MM.1S (cell line): ENCODE measurements around the gene C17orf50.

ENCODE experiments used
- DNase-seq: peaks from one replicate; pipeline ENCODE4 v3.0.0-alpha.2; 2015
- H2AFZ ChIP-seq: fragments of 300-600 bp; sonication (generic); 2 replicates; pipeline ENCODE4 v1.6.0; 2016; ENCODE audit warnings: antibody characterized with exemption, low read length
- H3F3A ChIP-seq: fragments of 300-600 bp; sonication (generic); 2 replicates; pipeline ENCODE4 v1.6.1; 2016; ENCODE audit warnings: mild to moderate bottlenecking, antibody characterized with exemption, low read length, moderate library complexity, mixed read lengths; ENCODE audit not compliant: insufficient read depth
- H3K27ac ChIP-seq: fragments of 300-600 bp; sonication (generic); 2 replicates; pipeline ENCODE4 v1.5.1; 2016; ENCODE audit warnings: mild to moderate bottlenecking, low read length
- H3K27me3 ChIP-seq: fragments of 300-600 bp; sonication (generic); replicated peaks from 2 replicates; pipeline ENCODE4 v1.6.0; 2016; ENCODE audit warnings: low read length; ENCODE audit not compliant: insufficient read depth
- H3K36me3 ChIP-seq: fragments of 300-600 bp; sonication (generic); replicated peaks from 2 replicates; pipeline ENCODE4 v1.6.1; 2016; ENCODE audit warnings: mild to moderate bottlenecking, low read length, mixed read lengths; ENCODE audit not compliant: insufficient read depth
- H3K4me1 ChIP-seq: fragments of 300-600 bp; sonication (generic); 2 replicates; pipeline ENCODE4 v1.6.1; 2016; ENCODE audit warnings: low read length, mixed read lengths
- H3K4me2 ChIP-seq: fragments of 300-600 bp; sonication (generic); 2 replicates; pipeline ENCODE4 v1.6.0; 2016; ENCODE audit warnings: low read depth, low read length
- H3K4me3 ChIP-seq: fragments of 300-600 bp; sonication (generic); 2 replicates; pipeline ENCODE4 v1.5.1; 2016; ENCODE audit warnings: low read length, mixed read lengths
- H3K79me2 ChIP-seq: fragments of 300-600 bp; sonication (generic); 2 replicates; pipeline ENCODE4 v1.6.1; 2016; ENCODE audit warnings: mixed run types, low read length, mixed read lengths
- H3K9ac ChIP-seq: fragments of 300-600 bp; sonication (generic); 2 replicates; pipeline ENCODE4 v1.6.1; 2016; ENCODE audit warnings: low read length, mixed read lengths
- H3K9me2 ChIP-seq: fragments of 300-600 bp; sonication (generic); replicated peaks from 2 replicates; pipeline ENCODE4 v1.6.1; 2016; ENCODE audit warnings: mild to moderate bottlenecking, low read length, mixed read lengths; ENCODE audit not compliant: insufficient read depth
- H3K9me3 ChIP-seq: fragments of 300-600 bp; sonication (generic); replicated peaks from 2 replicates; pipeline ENCODE4 v1.6.1; 2016; ENCODE audit warnings: mild to moderate bottlenecking, low read length, mixed read lengths; ENCODE audit not compliant: insufficient read depth
- H4K20me1 ChIP-seq: fragments of 300-600 bp; sonication (generic); 2 replicates; pipeline ENCODE4 v1.6.1; 2016; ENCODE audit warnings: mild to moderate bottlenecking, low read length, moderate library complexity, mixed read lengths; ENCODE audit not compliant: insufficient read depth
- EZH2 ChIP-seq: fragments of 300-600 bp; sonication (generic); optimal IDR thresholded peaks from 2 replicates; pipeline ENCODE3; 2017; ENCODE audit warnings: low read depth, mild to moderate bottlenecking, antibody characterized with exemption, low read length, mixed read lengths
- EZH2phosphoT487 ChIP-seq: fragments of 300-600 bp; sonication (generic); IDR thresholded peaks from 2 replicates; pipeline ENCODE4 v1.6.1; 2018; ENCODE audit warnings: antibody characterized with exemption, low read length
- TF ChIP-seq, protein P1 (sequence below): fragments of 300-600 bp; sonication (generic); IDR thresholded peaks from 2 replicates; pipeline ENCODE4 v1.5.1; 2016; ENCODE audit warnings: antibody characterized with exemption, low read length, mixed read lengths

Gene C17orf50

DNA sequence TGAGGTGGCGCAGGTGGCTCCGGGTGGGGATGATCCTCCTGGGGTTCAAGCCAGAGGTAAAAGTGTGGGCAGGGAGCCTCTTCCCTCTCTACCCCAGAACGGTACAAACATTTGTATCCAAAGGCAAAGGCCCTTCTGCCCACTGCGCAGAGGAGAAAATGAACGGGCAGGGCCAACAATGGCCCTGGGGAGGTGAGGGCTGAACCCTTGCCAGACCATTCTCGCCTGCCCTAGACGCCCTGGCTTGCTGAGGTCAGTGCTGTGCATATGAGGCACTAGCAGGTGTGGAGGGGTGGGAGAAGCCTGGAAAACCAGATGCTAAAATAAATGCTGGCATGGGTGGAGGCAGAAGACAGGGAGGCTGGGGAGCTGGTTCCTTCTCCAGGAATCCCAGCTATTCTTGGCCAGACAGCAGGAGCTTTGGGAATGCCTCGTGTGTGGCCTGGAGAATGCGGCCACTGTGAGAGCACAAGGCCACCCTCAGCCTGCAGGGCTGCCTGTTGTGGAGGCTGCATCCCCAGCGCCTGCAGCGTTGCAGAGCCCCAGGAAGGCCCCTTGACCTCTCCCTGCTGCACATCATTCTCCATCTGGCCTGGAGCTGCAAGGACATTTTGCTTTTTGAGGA is 4.5 kb downstream of the C17orf50 start:
- TF ChIP-seq EZH2 (no peak), EZH2phosphoT487 (no peak)
- TF ChIP-seq, protein P1, sequence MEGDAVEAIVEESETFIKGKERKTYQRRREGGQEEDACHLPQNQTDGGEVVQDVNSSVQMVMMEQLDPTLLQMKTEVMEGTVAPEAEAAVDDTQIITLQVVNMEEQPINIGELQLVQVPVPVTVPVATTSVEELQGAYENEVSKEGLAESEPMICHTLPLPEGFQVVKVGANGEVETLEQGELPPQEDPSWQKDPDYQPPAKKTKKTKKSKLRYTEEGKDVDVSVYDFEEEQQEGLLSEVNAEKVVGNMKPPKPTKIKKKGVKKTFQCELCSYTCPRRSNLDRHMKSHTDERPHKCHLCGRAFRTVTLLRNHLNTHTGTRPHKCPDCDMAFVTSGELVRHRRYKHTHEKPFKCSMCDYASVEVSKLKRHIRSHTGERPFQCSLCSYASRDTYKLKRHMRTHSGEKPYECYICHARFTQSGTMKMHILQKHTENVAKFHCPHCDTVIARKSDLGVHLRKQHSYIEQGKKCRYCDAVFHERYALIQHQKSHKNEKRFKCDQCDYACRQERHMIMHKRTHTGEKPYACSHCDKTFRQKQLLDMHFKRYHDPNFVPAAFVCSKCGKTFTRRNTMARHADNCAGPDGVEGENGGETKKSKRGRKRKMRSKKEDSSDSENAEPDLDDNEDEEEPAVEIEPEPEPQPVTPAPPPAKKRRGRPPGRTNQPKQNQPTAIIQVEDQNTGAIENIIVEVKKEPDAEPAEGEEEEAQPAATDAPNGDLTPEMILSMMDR = no peak
- Histone ChIP-seq H3K4me1 (no peaks in the 10 kb centered on the region), H3K4me3 (peak overlapping the region; percentile 73; the same call in 1 of the 2 replicates), H3K9me3 (no peaks in the 10 kb centered on the region), H3K79me2 (no peaks in the 10 kb centered on the region), H3K27me3 (peaks cover 12% of the 10 kb centered on the region; the same call in 1 of the 2 replicates), H2AFZ (peak overlapping the region; percentile 91; the same call in 1 of the 2 replicates), H3K27ac (no peak overlapping the region), H3K9me2 (no peaks in the 10 kb centered on the region), H3K4me2 (peak overlapping the region; percentile 98), H3F3A (no peaks in the 10 kb centered on the region), H3K36me3 (no peaks in the 10 kb centered on the region), H4K20me1 (no peaks in the 10 kb centered on the region), H3K9ac (no peak overlapping the region)
- no peak for DNase-seq

DNA sequence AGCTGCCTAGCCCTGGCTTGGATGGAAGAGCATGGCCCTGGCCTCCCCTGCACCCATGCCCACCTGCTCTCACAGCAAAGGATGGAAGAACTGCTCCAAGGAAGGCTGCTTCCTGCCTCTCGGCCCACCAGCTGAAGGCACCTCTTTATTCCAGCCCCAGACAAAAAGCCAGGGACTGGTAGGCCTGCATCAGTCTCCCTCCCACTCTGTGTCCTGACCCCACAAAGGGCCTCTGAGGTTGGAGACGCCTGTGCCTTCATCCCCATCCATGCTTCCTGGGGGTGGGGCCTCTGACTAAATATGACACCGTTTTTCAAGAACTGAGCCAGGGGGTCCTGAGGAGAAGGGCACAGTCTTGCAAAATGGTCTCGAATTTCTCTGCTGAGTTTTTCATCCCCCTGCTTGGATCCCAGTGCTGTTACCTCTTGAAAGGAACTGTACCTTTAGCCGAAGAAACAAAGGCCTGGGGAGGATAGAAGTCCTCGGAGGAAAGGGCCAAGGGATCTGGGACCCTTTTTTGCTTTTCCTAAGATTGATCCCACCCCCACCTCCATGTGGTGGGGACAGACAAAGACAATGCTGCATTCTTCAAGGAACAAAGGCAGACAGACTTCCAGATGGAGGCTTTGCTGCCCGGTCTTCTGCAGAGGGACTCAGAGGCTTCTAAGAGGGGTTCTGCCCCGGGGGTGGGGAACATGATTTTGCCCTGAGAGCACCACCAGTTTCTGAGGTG is 5.2 kb downstream of the C17orf50 start:
- no peak for TF ChIP-seq EZH2phosphoT487
- TF ChIP-seq EZH2 = no peak
- TF ChIP-seq, protein P1 = no peak
- Histone ChIP-seq H3K4me3 (no peak overlapping the region), H4K20me1 (no peaks in the 10 kb centered on the region), H2AFZ (no peak overlapping the region), H3K9me3 (no peaks in the 10 kb centered on the region), H3K4me1 (no peaks in the 10 kb centered on the region), H3K79me2 (no peaks in the 10 kb centered on the region), H3K27me3 (peaks cover 12% of the 10 kb centered on the region; the same call in 1 of the 2 replicates), H3K27ac (no peak overlapping the region), H3F3A (no peaks in the 10 kb centered on the region), H3K36me3 (no peaks in the 10 kb centered on the region), H3K9me2 (no peaks in the 10 kb centered on the region), H3K9ac (no peak overlapping the region), H3K4me2 (no peak overlapping the region)
- DNase-seq = no peak

GRCh38 chr17:35766489-35766877 is 5.8 kb downstream of the C17orf50 start:
- Histone ChIP-seq H3K4me3 (no peak overlapping the region), H3K9ac (no peak overlapping the region), H4K20me1 (no peaks in the 10 kb centered on the region), H3K4me1 (no peaks in the 10 kb centered on the region), H3K27ac (no peak overlapping the region), H3K79me2 (no peaks in the 10 kb centered on the region), H3K9me2 (no peaks in the 10 kb centered on the region), H3K27me3 (peaks cover 12% of the 10 kb centered on the region; the same call in 1 of the 2 replicates), H2AFZ (no peak overlapping the region), H3K36me3 (no peaks in the 10 kb centered on the region), H3K9me3 (no peaks in the 10 kb centered on the region), H3K4me2 (no peak overlapping the region), H3F3A (no peaks in the 10 kb centered on the region)
- TF ChIP-seq EZH2 = no peak
- DNase-seq = no peak
